ENCODE data around the gene OS9.
A peak's percentile ranks its signal among the peaks of the same experiment; 100 is the strongest.

Gene OS9

GRCh38 chr12:57740656-57741412 lies 46.9 kb downstream of the OS9 start:
- Histone ChIP-seq H3K9ac (ENCODE audit: low read length in 5 of 5) (no peak overlapping the region), H3K36me3 (ENCODE audit: control insufficient read depth in 5 of 5, insufficient read depth in 5 of 5, low read length in 5 of 5) (no peaks in the 10 kb centered on the region), H3K4me3 (ENCODE audit: low read depth in 1 of 5, low read length in 5 of 5) (peak overlapping the region in 1 of 5 donors; percentile 51), H3K27ac (ENCODE audit: low read depth, low read length) (no peak overlapping the region), H3K4me1 (ENCODE audit: control insufficient read depth in 5 of 5, insufficient read depth in 5 of 5, low read length in 5 of 5) (peaks cover 5 to 53% (median 34%) of the 10 kb centered on the region in 5 donors), H3K9me3 (ENCODE audit: control insufficient read depth in 5 of 5, low read length in 5 of 5) (no peaks in the 10 kb centered on the region), H3K27me3 (ENCODE audit: control insufficient read depth in 5 of 5, insufficient read depth in 4 of 5, low read length in 5 of 5) (peaks cover 11 to 42% (median 28%) of the 10 kb centered on the region in 5 donors)

GRCh38 chr12:57741413-57741789 lies 47.5 kb downstream of the OS9 start:
- no peak overlapping the region for H3K27ac ChIP-seq (ENCODE audit: low read depth, low read length)
- no peaks in the 10 kb centered on the region for H3K9me3 ChIP-seq (ENCODE audit: control insufficient read depth in 5 of 5, low read length in 5 of 5)
- peak overlapping the region in 3 of 5 donors; percentile 38 to 51 (median 43) for H3K4me3 ChIP-seq (ENCODE audit: low read depth in 1 of 5, low read length in 5 of 5)
- H3K9ac ChIP-seq (ENCODE audit: low read length in 5 of 5) = no peak overlapping the region
- H3K27me3 ChIP-seq (ENCODE audit: control insufficient read depth in 5 of 5, insufficient read depth in 4 of 5, low read length in 5 of 5) = peaks cover 9 to 37% (median 25%) of the 10 kb centered on the region in 5 donors
- H3K4me1 ChIP-seq (ENCODE audit: control insufficient read depth in 5 of 5, insufficient read depth in 5 of 5, low read length in 5 of 5) = peaks cover 5 to 53% (median 30%) of the 10 kb centered on the region in 5 donors
- peaks cover 0 to 2% (median 0%) of the 10 kb centered on the region in 5 donors for H3K36me3 ChIP-seq (ENCODE audit: control insufficient read depth in 5 of 5, insufficient read depth in 5 of 5, low read length in 5 of 5)

GRCh38 chr12:57741844-57742738 lies 48.2 kb downstream of the OS9 start:
- H3K4me1 ChIP-seq (ENCODE audit: control insufficient read depth in 5 of 5, insufficient read depth in 5 of 5, low read length in 5 of 5) = peaks cover 5 to 47% (median 27%) of the 10 kb centered on the region in 5 donors
- no peak overlapping the region for H3K9ac ChIP-seq (ENCODE audit: low read length in 5 of 5)

GRCh38 chr12:57743769-57744168 lies 49.8 kb downstream of the OS9 start:
- no peak overlapping the region for H3K27ac ChIP-seq (ENCODE audit: low read depth, low read length)
- H3K4me3 ChIP-seq (ENCODE audit: low read depth in 1 of 5, low read length in 5 of 5) = peak overlapping the region in 3 of 5 donors; percentile 88 to 96 (median 92)
- H3K9me3 ChIP-seq (ENCODE audit: control insufficient read depth in 5 of 5, low read length in 5 of 5) = no peaks in the 10 kb centered on the region
- H3K4me1 ChIP-seq (ENCODE audit: control insufficient read depth in 5 of 5, insufficient read depth in 5 of 5, low read length in 5 of 5) = peaks cover 5 to 36% (median 18%) of the 10 kb centered on the region in 5 donors
- no peak overlapping the region for H3K9ac ChIP-seq (ENCODE audit: low read length in 5 of 5)
- peaks cover 0 to 24% (median 14%) of the 10 kb centered on the region in 5 donors for H3K27me3 ChIP-seq (ENCODE audit: control insufficient read depth in 5 of 5, insufficient read depth in 4 of 5, low read length in 5 of 5)
- H3K36me3 ChIP-seq (ENCODE audit: control insufficient read depth in 5 of 5, insufficient read depth in 5 of 5, low read length in 5 of 5) = peaks cover 13 to 24% (median 19%) of the 10 kb centered on the region in 5 donors

More at GRCh38 chr12:57741844-57742738, 48.2 kb downstream of the OS9 start:
- Histone ChIP-seq H3K9me3 (ENCODE audit: control insufficient read depth in 5 of 5, low read length in 5 of 5) (no peaks in the 10 kb centered on the region), H3K36me3 (ENCODE audit: control insufficient read depth in 5 of 5, insufficient read depth in 5 of 5, low read length in 5 of 5) (peaks cover 3 to 9% (median 6%) of the 10 kb centered on the region in 5 donors), H3K4me3 (ENCODE audit: low read depth in 1 of 5, low read length in 5 of 5) (peak overlapping the region in 3 of 5 donors; percentile 38 to 51 (median 43)), H3K27ac (ENCODE audit: low read depth, low read length) (no peak overlapping the region), H3K27me3 (ENCODE audit: control insufficient read depth in 5 of 5, insufficient read depth in 4 of 5, low read length in 5 of 5) (peaks cover 2 to 30% (median 18%) of the 10 kb centered on the region in 5 donors)

GRCh38 chr12:57744194-57744776 lies 50.4 kb downstream of the OS9 start:
- H3K36me3 ChIP-seq (ENCODE audit: control insufficient read depth in 5 of 5, insufficient read depth in 5 of 5, low read length in 5 of 5) = peaks cover 13 to 29% (median 25%) of the 10 kb centered on the region in 5 donors
- peaks cover 5 to 34% (median 18%) of the 10 kb centered on the region in 5 donors for H3K4me1 ChIP-seq (ENCODE audit: control insufficient read depth in 5 of 5, insufficient read depth in 5 of 5, low read length in 5 of 5)
- H3K4me3 ChIP-seq (ENCODE audit: low read depth in 1 of 5, low read length in 5 of 5) = peak overlapping the region; percentile 88 to 96 (median 92)
- H3K27ac ChIP-seq (ENCODE audit: low read depth, low read length) = peak overlapping the region; percentile 99
- peak overlapping the region in 4 of 5 donors; percentile 93 to 99 (median 98) for H3K9ac ChIP-seq (ENCODE audit: low read length in 5 of 5)
- no peaks in the 10 kb centered on the region for H3K9me3 ChIP-seq (ENCODE audit: control insufficient read depth in 5 of 5, low read length in 5 of 5)
- peaks cover 0 to 19% (median 9%) of the 10 kb centered on the region in 5 donors for H3K27me3 ChIP-seq (ENCODE audit: control insufficient read depth in 5 of 5, insufficient read depth in 4 of 5, low read length in 5 of 5)

GRCh38 chr12:57744777-57745484 lies 51.0 kb downstream of the OS9 start, which contains the start of gene TSPAN31:
Gene TSPAN31, plus strand, starts transcription at chr12:57745039. Its CDS starts 116 bp downstream, at chr12:57745155.
- Histone ChIP-seq H3K4me1 (ENCODE audit: control insufficient read depth in 5 of 5, insufficient read depth in 5 of 5, low read length in 5 of 5) (peaks cover 5 to 28% (median 18%) of the 10 kb centered on the region in 5 donors), H3K27me3 (ENCODE audit: control insufficient read depth in 5 of 5, insufficient read depth in 4 of 5, low read length in 5 of 5) (peaks cover 0 to 13% (median 4%) of the 10 kb centered on the region in 5 donors), H3K4me3 (ENCODE audit: low read depth in 1 of 5, low read length in 5 of 5) (peak within 1 kb of the TSS; percentile 88 to 96 (median 92)), H3K9ac (ENCODE audit: low read length in 5 of 5) (peak within 1 kb of the TSS; percentile 93 to 99 (median 98)), H3K9me3 (ENCODE audit: control insufficient read depth in 5 of 5, low read length in 5 of 5) (no peaks in the 10 kb centered on the region), H3K27ac (ENCODE audit: low read depth, low read length) (peak within 1 kb of the TSS; percentile 99), H3K36me3 (ENCODE audit: control insufficient read depth in 5 of 5, insufficient read depth in 5 of 5, low read length in 5 of 5) (peaks cover 13 to 36% (median 26%) of the 10 kb centered on the region in 5 donors)

- Histone ChIP-seq H3K36me3 (ENCODE audit: control insufficient read depth in 5 of 5, insufficient read depth in 5 of 5, low read length in 5 of 5) (peaks cover 13 to 40% (median 28%) of the 10 kb centered on the region in 5 donors), H3K27me3 (ENCODE audit: control insufficient read depth in 5 of 5, insufficient read depth in 4 of 5, low read length in 5 of 5) (peaks cover 0 to 9% (median 4%) of the 10 kb centered on the region in 5 donors), H3K9ac (ENCODE audit: low read length in 5 of 5) (peak overlapping the region; percentile 93 to 99 (median 98)), H3K4me1 (ENCODE audit: control insufficient read depth in 5 of 5, insufficient read depth in 5 of 5, low read length in 5 of 5) (peaks cover 5 to 28% (median 18%) of the 10 kb centered on the region in 5 donors), H3K9me3 (ENCODE audit: control insufficient read depth in 5 of 5, low read length in 5 of 5) (no peaks in the 10 kb centered on the region), H3K27ac (ENCODE audit: low read depth, low read length) (peak overlapping the region; percentile 99), H3K4me3 (ENCODE audit: low read depth in 1 of 5, low read length in 5 of 5) (peak overlapping the region; percentile 88 to 96 (median 92))
These were observed 51.6 kb downstream of the OS9 start for GRCh38 chr12:57745485-57745881.

GRCh38 chr12:57746025-57746424 lies 52.1 kb downstream of the OS9 start:
- Histone ChIP-seq H3K4me1 (ENCODE audit: control insufficient read depth in 5 of 5, insufficient read depth in 5 of 5, low read length in 5 of 5) (peaks cover 5 to 26% (median 24%) of the 10 kb centered on the region in 5 donors), H3K4me3 (ENCODE audit: low read depth in 1 of 5, low read length in 5 of 5) (peak overlapping the region in 3 of 5 donors; percentile 92 to 96 (median 93)), H3K27ac (ENCODE audit: low read depth, low read length) (peak overlapping the region; percentile 99), H3K9me3 (ENCODE audit: control insufficient read depth in 5 of 5, low read length in 5 of 5) (no peaks in the 10 kb centered on the region), H3K27me3 (ENCODE audit: control insufficient read depth in 5 of 5, insufficient read depth in 4 of 5, low read length in 5 of 5) (peaks cover 0 to 4% (median 2%) of the 10 kb centered on the region in 5 donors), H3K36me3 (ENCODE audit: control insufficient read depth in 5 of 5, insufficient read depth in 5 of 5, low read length in 5 of 5) (peaks cover 13 to 44% (median 31%) of the 10 kb centered on the region in 5 donors), H3K9ac (ENCODE audit: low read length in 5 of 5) (no peak overlapping the region)

GRCh38 chr12:57749061-57749460 lies 55.1 kb downstream of the OS9 start:
- peaks cover 13 to 44% (median 31%) of the 10 kb centered on the region in 5 donors for H3K36me3 ChIP-seq (ENCODE audit: control insufficient read depth in 5 of 5, insufficient read depth in 5 of 5, low read length in 5 of 5)
- H3K9me3 ChIP-seq (ENCODE audit: control insufficient read depth in 5 of 5, low read length in 5 of 5) = no peaks in the 10 kb centered on the region
- H3K27ac ChIP-seq (ENCODE audit: low read depth, low read length) = no peak overlapping the region
- no peaks in the 10 kb centered on the region for H3K27me3 ChIP-seq (ENCODE audit: control insufficient read depth in 5 of 5, insufficient read depth in 4 of 5, low read length in 5 of 5)
- no peak overlapping the region for H3K4me3 ChIP-seq (ENCODE audit: low read depth in 1 of 5, low read length in 5 of 5)
- H3K9ac ChIP-seq (ENCODE audit: low read length in 5 of 5) = no peak overlapping the region
- peaks cover 10 to 38% (median 34%) of the 10 kb centered on the region in 5 donors for H3K4me1 ChIP-seq (ENCODE audit: control insufficient read depth in 5 of 5, insufficient read depth in 5 of 5, low read length in 5 of 5)
